Measurements from ENCODE around the gene ARMC10. TPM values are rescaled to one million over a fixed set of nuclear protein-coding genes. Genes with fewer than 3 reads are reported as not detected.

The ARMC10 gene
- total RNA-seq, 1 experiment from 2014 or later: 66.0 TPM

GRCh38 chr7:103120362-103120761, 45.4 kb downstream of the ARMC10 start:
- Histone ChIP-seq H3K4me2 (no peak overlapping the region), H3K9me3 (ENCODE audit: insufficient read depth, low read depth) (no peaks in the 10 kb centered on the region), H3K79me2 (ENCODE audit: low read depth) (no peaks in the 10 kb centered on the region), H3K36me3 (ENCODE audit: low read depth) (peaks cover 3% of the 10 kb centered on the region; the same call in 1 of the 2 replicates), H3F3A (ENCODE audit: insufficient read depth, low read depth) (no peaks in the 10 kb centered on the region), H2AFZ (no peak overlapping the region), H3K4me3 (no peak overlapping the region), H4K20me1 (ENCODE audit: insufficient read depth) (no peaks in the 10 kb centered on the region), H3K27ac (no peak overlapping the region), H3K27me3 (ENCODE audit: insufficient read depth, low read depth) (no peaks in the 10 kb centered on the region), H3K4me1 (replicated peaks; ENCODE audit: insufficient read depth) (no peaks in the 10 kb centered on the region), H3K9me2 (ENCODE audit: insufficient read depth) (no peaks in the 10 kb centered on the region)
- POLR2A ChIA-PET (ENCODE audit: unreplicated experiment): interaction anchor here (0.7 kb wide), 1 partner anchor 23 kb away, joined by 10 read pairs; no protein-coding TSS in a partner anchor
- intact Hi-C loops (cut with micrococcal nuclease; ENCODE audit: unreplicated experiment): no loop called here
- DNase-seq: no peak
- BruUV-seq (replicated peaks): no TSS peak
- no peak for TF ChIP-seq CTCF (conservative IDR thresholded peaks at IDR 0.05)
- TF ChIP-seq EZH2 (IDR thresholded peaks at IDR 0.05; ENCODE audit: low read depth): no peak
- CTCF ChIA-PET: interaction anchor here (0.5 kb wide), 1 partner anchor 310 kb away, joined by 3 read pairs; no protein-coding TSS in a partner anchor

- ChIA-PET CTCF (no interaction called here), POLR2A (ENCODE audit: unreplicated experiment) (no interaction called here)
- no peaks in the 10 kb centered on the region for H4K20me1 ChIP-seq (ENCODE audit: insufficient read depth)
- H3K79me2 ChIP-seq (ENCODE audit: low read depth): no peaks in the 10 kb centered on the region
- H3K4me3 ChIP-seq: no peak overlapping the region
- no peaks in the 10 kb centered on the region for H3K4me1 ChIP-seq (replicated peaks; ENCODE audit: insufficient read depth)
- peaks cover 3% of the 10 kb centered on the region; the same call in 1 of the 2 replicates for H3K36me3 ChIP-seq (ENCODE audit: low read depth)
- H2AFZ ChIP-seq: no peak overlapping the region
- no TSS peak for BruUV-seq (replicated peaks)
- H3K27me3 ChIP-seq (ENCODE audit: insufficient read depth, low read depth): no peaks in the 10 kb centered on the region
- TF ChIP-seq EZH2 (IDR thresholded peaks at IDR 0.05; ENCODE audit: low read depth): no peak
- TF ChIP-seq CTCF (conservative IDR thresholded peaks at IDR 0.05): no peak
- DNase-seq: no peak
- no peaks in the 10 kb centered on the region for H3F3A ChIP-seq (ENCODE audit: insufficient read depth, low read depth)
- no peaks in the 10 kb centered on the region for H3K9me2 ChIP-seq (ENCODE audit: insufficient read depth)
- H3K27ac ChIP-seq: no peak overlapping the region
- intact Hi-C loops (cut with micrococcal nuclease; ENCODE audit: unreplicated experiment): no loop called here
- no peaks in the 10 kb centered on the region for H3K9me3 ChIP-seq (ENCODE audit: insufficient read depth, low read depth)
- no peak overlapping the region for H3K4me2 ChIP-seq
Observed at GRCh38 chr7:103121641-103122040, 46.7 kb downstream of the ARMC10 start.

- H3K4me3 ChIP-seq: no peak overlapping the region
- POLR2A ChIA-PET (ENCODE audit: unreplicated experiment): no interaction called here
- H3K79me2 ChIP-seq (ENCODE audit: low read depth): no peaks in the 10 kb centered on the region
- TF ChIP-seq CTCF (conservative IDR thresholded peaks at IDR 0.05) (no peak), EZH2 (IDR thresholded peaks at IDR 0.05; ENCODE audit: low read depth) (no peak)
- H4K20me1 ChIP-seq (ENCODE audit: insufficient read depth): no peaks in the 10 kb centered on the region
- H3K27me3 ChIP-seq (ENCODE audit: insufficient read depth, low read depth): no peaks in the 10 kb centered on the region
- no peak for DNase-seq
- H2AFZ ChIP-seq: no peak overlapping the region
- peaks cover 3% of the 10 kb centered on the region; the same call in 1 of the 2 replicates for H3K36me3 ChIP-seq (ENCODE audit: low read depth)
- H3K9me3 ChIP-seq (ENCODE audit: insufficient read depth, low read depth): no peaks in the 10 kb centered on the region
- CTCF ChIA-PET: no interaction called here
- H3K4me1 ChIP-seq (replicated peaks; ENCODE audit: insufficient read depth): no peaks in the 10 kb centered on the region
- H3K4me2 ChIP-seq: no peak overlapping the region
- H3K27ac ChIP-seq: no peak overlapping the region
- no peaks in the 10 kb centered on the region for H3K9me2 ChIP-seq (ENCODE audit: insufficient read depth)
- intact Hi-C loops (cut with micrococcal nuclease; ENCODE audit: unreplicated experiment): no loop called here
- no TSS peak for BruUV-seq (replicated peaks)
- H3F3A ChIP-seq (ENCODE audit: insufficient read depth, low read depth): no peaks in the 10 kb centered on the region
Observed at GRCh38 chr7:103123529-103123928, 48.6 kb downstream of the ARMC10 start.
